ENCODE data around the gene SPATA46.

Gene SPATA46

GRCh38 chr1:162400790-162401355, 24.2 kb upstream of the SPATA46 start:
- DNase-seq (ENCODE audit: low spot score) = no peak
- H3K4me3 ChIP-seq = no peak overlapping the region
- no peak for TF ChIP-seq CTCF (IDR thresholded peaks at IDR 0.05)
- no peak overlapping the region for H3K27ac ChIP-seq

- no peak for DNase-seq (ENCODE audit: low spot score)
- Histone ChIP-seq H3K4me3 (no peak overlapping the region), H3K27ac (no peak overlapping the region)
- TF ChIP-seq CTCF (IDR thresholded peaks at IDR 0.05) = no peak
Measured at GRCh38 chr1:162398999-162399580, 22.4 kb upstream of the SPATA46 start.

- no peak for DNase-seq (ENCODE audit: low spot score)
- TF ChIP-seq CTCF (IDR thresholded peaks at IDR 0.05) = no peak
- no peak overlapping the region for H3K27ac ChIP-seq
- no peak overlapping the region for H3K4me3 ChIP-seq
Measured at GRCh38 chr1:162397943-162398560, 21.4 kb upstream of the SPATA46 start.

- Histone ChIP-seq H3K4me3 (no peak overlapping the region), H3K27ac (no peak overlapping the region)
- no peak for TF ChIP-seq CTCF (IDR thresholded peaks at IDR 0.05)
- DNase-seq (ENCODE audit: low spot score) = no peak
Measured at GRCh38 chr1:162397039-162397448, 20.4 kb upstream of the SPATA46 start.

GRCh38 chr1:162396201-162396906, 19.7 kb upstream of the SPATA46 start:
- no peak for DNase-seq (ENCODE audit: low spot score)
- no peak for TF ChIP-seq CTCF (IDR thresholded peaks at IDR 0.05)
- Histone ChIP-seq H3K4me3 (no peak overlapping the region), H3K27ac (no peak overlapping the region)

- TF ChIP-seq CTCF (IDR thresholded peaks at IDR 0.05) = peak; percentile 63
- H3K4me3 ChIP-seq = no peak overlapping the region
- no peak overlapping the region for H3K27ac ChIP-seq
- DNase-seq (ENCODE audit: low spot score) = no peak
Measured at GRCh38 chr1:162391790-162392563, 15.3 kb upstream of the SPATA46 start.

Measured in coronary artery (tissue), 2 donors.